NT2/D1 (cell line): Measurements from ENCODE around the gene IL17B.

ENCODE experiments used
- SUZ12 ChIP-seq: IDR thresholded peaks from 2 replicates; pipeline ENCODE4 v1.6.1; 2011; ENCODE audit not compliant: insufficient read length, insufficient read depth; ENCODE audit errors: extremely low read depth
- YY1 ChIP-seq: IDR thresholded peaks from 2 replicates; pipeline ENCODE4 v1.6.1; 2011; ENCODE audit not compliant: insufficient read length, insufficient read depth
- ZNF274 ChIP-seq: IDR thresholded peaks from 2 replicates; pipeline ENCODE4 v1.6.1; 2011; ENCODE audit warnings: mild to moderate bottlenecking, low read depth, low read length

DNA sequence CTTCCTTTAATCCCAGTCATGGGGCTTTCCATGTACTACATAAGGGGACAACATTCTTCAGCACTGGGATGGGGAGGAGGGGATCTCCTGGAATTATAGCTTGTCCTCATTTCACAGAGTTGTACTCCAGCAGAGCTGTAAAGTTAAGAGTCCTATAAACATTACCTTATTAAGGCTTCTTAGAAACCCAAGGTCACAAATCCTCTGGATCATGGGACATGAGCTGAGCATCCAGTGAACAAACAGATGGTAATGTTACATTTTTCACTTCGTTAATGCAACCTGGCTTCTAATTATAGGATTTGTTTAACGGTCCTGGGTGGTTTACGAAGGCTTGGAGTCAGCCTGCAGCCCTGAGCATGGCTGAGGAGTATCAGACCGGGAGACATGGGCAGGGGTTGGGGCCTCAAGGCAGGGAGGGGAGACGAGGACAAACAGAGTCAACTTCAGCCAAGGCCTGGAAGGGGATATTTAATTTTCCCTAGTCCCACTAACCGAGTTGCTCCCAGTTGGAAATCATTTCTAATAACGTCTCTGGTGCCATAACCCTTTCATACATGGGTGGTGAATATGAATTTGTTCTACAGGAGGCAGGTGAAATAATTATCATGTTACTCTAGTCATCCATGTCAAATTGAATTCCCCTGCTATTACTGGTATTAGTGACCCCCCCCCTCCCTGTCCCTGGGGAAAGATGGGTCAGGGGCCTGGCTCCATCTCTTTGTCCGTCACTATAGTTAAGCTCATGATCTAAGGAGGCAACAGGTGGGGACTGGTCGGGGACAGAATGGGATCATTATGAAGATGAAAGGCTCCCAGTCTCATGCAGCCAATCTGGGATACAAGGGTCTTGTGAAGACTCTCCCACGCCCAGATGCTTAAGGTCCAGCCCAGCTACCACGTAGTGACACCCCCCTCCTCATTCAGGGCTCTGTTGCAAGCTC lies 10.7 kb upstream of the IL17B start:
- TF ChIP-seq YY1 (no peak), SUZ12 (no peak), ZNF274 (no peak)
